Thyroid gland (tissue), 4 donors: ENCODE measurements around the gene VWA5B1.

Experiments
- CTCF ChIP-seq, 6 experiments: fragments of 200-600 bp in 3 of 6; fragments of 450-650 bp in 3 of 6; sonication (generic) in 3 of 6; IDR thresholded peaks; one replicate each; pipeline ENCODE4 v1.5.1; 2016 to 2019; ENCODE audit warnings: antibody characterized with exemption in 6 of 6, mild to moderate bottlenecking in 2 of 6, inconsistent platforms in 1 of 6, moderate library complexity in 1 of 6
- POLR2A ChIP-seq, 2 donors: fragments of 450-650 bp; IDR thresholded peaks; one replicate each; pipeline ENCODE4 v1.6.1; 2017; ENCODE audit warnings: antibody characterized with exemption in 2 of 2, mild to moderate bottlenecking in 2 of 2, moderate library complexity in 1 of 2

- no peak for TF ChIP-seq CTCF (IDR thresholded peaks at IDR 0.05)
- no peak for TF ChIP-seq POLR2A (IDR thresholded peaks at IDR 0.05)
These were observed 95.0 kb downstream of the VWA5B1 start for GRCh38 chr1:20385630-20386029.
